GM12865 (cell line): ENCODE results near the gene STRADA.

Experiments
- DNase-seq: peaks from one replicate; pipeline ENCODE4 v3.0.0; 2010; ENCODE audit warnings: low read depth
- H3K4me3 ChIP-seq: 2 replicates; pipeline ENCODE4 v1.5.1; 2011; ENCODE audit warnings: mild to moderate bottlenecking, low read depth, low read length, control low read depth
- CTCF ChIP-seq: IDR thresholded peaks from 2 replicates; pipeline ENCODE4 v1.5.1; 2011; ENCODE audit warnings: low read length, control low read depth, low read depth, inconsistent platforms; ENCODE audit not compliant: insufficient read depth; ENCODE audit errors: missing control alignments

Gene STRADA

DNA sequence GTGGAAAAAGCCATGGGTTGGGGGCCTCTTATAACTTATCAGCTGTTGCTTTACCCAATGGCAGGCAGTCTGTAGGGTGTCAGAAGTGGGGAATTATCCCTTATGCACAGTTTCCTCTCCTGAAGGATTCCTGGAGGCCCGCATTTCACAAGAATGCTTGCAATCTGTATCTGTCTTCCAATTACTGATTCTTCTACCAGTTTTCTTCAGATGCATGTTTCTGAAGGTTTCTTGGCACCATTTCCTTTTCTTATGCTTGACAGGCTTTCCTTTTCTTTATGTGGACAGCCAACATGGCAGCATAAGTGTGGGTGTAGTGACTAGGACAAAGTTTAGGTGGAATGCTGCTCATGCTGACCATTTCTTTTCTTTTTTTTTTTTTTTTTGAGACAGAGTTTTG lies 83.2 kb downstream of the STRADA start:
- DNase-seq = no peak
- H3K4me3 ChIP-seq = no peak overlapping the region
- TF ChIP-seq CTCF = no peak

- no peak for DNase-seq
- H3K4me3 ChIP-seq = no peak overlapping the region
- no peak for TF ChIP-seq CTCF
Measured at GRCh38 chr17:63657786-63658185, 83.8 kb downstream of the STRADA start.

DNA sequence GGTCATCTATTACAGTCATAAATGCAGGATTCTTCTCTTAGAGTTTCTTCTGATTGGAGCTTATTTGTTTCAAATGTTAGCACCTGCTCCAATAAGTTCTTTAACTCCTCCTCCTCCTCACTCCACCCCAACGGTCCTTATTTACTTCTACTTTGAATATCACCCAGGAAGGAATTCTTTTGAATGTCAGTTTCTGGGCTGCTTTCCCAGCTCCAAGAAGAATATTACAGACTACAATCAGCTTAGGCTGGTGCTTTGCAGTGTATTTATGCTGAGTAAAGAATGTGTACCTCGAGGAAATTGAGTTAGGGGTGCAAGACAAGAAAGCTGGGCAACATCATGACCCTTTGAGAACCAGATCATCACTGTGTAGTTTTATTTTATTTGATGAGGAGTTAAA lies 88.5 kb downstream of the STRADA start:
- H3K4me3 ChIP-seq = no peak overlapping the region
- no peak for DNase-seq
- TF ChIP-seq CTCF = no peak
